22Rv1 (cell line): ENCODE results near the gene FAM3C.

Source experiments
- ZFX ChIP-seq: fragments of 450-650 bp; IDR thresholded peaks from 2 replicates; pipeline ENCODE4 v1.6.1; 2017; ENCODE audit warnings: antibody characterized with exemption, borderline replicate concordance
- TF ChIP-seq, protein P1 (sequence below): fragments of 450-650 bp; IDR thresholded peaks from 2 replicates; pipeline ENCODE4 v1.5.1; 2017; ENCODE audit warnings: mild to moderate bottlenecking

DNA sequence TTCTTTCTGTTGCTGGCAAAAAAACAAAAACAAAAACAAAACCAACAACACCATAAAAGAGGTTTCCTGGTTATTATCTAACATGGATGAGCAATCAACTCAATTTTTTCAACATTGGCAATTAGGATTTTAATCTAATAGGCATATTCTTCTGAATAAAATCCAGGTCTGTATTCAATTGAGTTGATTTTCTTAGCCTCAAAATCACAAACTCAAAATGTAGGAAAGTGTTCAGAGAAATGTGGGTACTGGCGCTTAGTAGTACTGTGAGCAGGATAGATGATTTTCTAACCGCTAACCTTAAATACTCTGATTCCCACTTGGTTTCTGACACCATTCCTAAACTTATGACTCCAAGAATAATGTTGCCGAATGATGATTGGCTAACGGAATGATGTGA is 61.7 kb downstream of the FAM3C start:
- TF ChIP-seq, protein P1, sequence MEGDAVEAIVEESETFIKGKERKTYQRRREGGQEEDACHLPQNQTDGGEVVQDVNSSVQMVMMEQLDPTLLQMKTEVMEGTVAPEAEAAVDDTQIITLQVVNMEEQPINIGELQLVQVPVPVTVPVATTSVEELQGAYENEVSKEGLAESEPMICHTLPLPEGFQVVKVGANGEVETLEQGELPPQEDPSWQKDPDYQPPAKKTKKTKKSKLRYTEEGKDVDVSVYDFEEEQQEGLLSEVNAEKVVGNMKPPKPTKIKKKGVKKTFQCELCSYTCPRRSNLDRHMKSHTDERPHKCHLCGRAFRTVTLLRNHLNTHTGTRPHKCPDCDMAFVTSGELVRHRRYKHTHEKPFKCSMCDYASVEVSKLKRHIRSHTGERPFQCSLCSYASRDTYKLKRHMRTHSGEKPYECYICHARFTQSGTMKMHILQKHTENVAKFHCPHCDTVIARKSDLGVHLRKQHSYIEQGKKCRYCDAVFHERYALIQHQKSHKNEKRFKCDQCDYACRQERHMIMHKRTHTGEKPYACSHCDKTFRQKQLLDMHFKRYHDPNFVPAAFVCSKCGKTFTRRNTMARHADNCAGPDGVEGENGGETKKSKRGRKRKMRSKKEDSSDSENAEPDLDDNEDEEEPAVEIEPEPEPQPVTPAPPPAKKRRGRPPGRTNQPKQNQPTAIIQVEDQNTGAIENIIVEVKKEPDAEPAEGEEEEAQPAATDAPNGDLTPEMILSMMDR, result no peak
- no peak for TF ChIP-seq ZFX
